SK-N-SH (cell line): ENCODE data around the gene CSF2RB. TPM values are rescaled to one million over a fixed set of nuclear protein-coding genes. Genes with fewer than 3 reads are reported as not detected.

Source experiments
- CTCF ChIA-PET: fragments of 300-600, 350-600 bp; formaldehyde crosslinking; extraction: SDS; loops from one replicate; lab custom pipeline; 2021; lab: Yijun Ruan, JAX
- POLR2A ChIA-PET: fragments of 350-600 bp; sonication (Branson Sonifier 250); formaldehyde crosslinking; extraction: SDS; loops from one replicate; lab custom pipeline; 2020; ENCODE audit warnings: antibody characterized with exemption, inconsistent platforms; lab: Yijun Ruan, JAX
- DNase-seq: peaks from one replicate; pipeline ENCODE4 v3.0.0; 2012
- H2AFZ ChIP-seq: fragments of 200-600 bp; sonication (generic); 2 replicates; pipeline ENCODE4 v1.8.1; 2016; ENCODE audit warnings: antibody characterized with exemption, mild to moderate bottlenecking, low read depth
- H3F3A ChIP-seq: fragments of 200-600 bp; sonication (generic); replicated peaks from 2 replicates; pipeline ENCODE3; 2016; ENCODE audit warnings: antibody characterized with exemption, mild to moderate bottlenecking; ENCODE audit not compliant: insufficient read depth
- H3K27ac ChIP-seq, 2 experiments: fragments of 200-500 bp in 1 of 2; fragments of 200-600 bp in 1 of 2; sonication (Bioruptor generic) in 1 of 2; sonication (generic), shearing (Covaris generic) in 1 of 2; 2 replicates each; pipeline versions ENCODE4 v1.5.1 to v1.6.1; 2014 to 2016; ENCODE audit warnings: low read depth in 2 of 2, inconsistent platforms in 1 of 2, low read length in 1 of 2, mild to moderate bottlenecking in 1 of 2, mixed read lengths in 1 of 2
- H3K27me3 ChIP-seq: fragments of 200-600 bp; sonication (generic), shearing (Covaris generic); 2 replicates; pipeline ENCODE4 v1.6.1; 2016; ENCODE audit warnings: mixed run types; ENCODE audit not compliant: insufficient read depth
- H3K36me3 ChIP-seq, 2 experiments: fragments of 200-500 bp in 1 of 2; fragments of 200-600 bp in 1 of 2; sonication (Bioruptor generic) in 1 of 2; sonication (generic) in 1 of 2; replicated peaks in 1 of 2; 2 replicates each; pipeline versions ENCODE3 to v1.5.1; 2014 to 2016; ENCODE audit warnings: low read length in 1 of 2, mild to moderate bottlenecking in 1 of 2; ENCODE audit not compliant: insufficient read depth in 2 of 2, control insufficient read depth in 1 of 2
- H3K4me1 ChIP-seq, 2 experiments: fragments of 200-500 bp in 1 of 2; fragments of 200-600 bp in 1 of 2; sonication (Bioruptor generic) in 1 of 2; sonication (generic), shearing (Covaris generic) in 1 of 2; 2 replicates each; pipeline versions ENCODE4 v1.5.1 to v1.6.1; 2014 to 2016; ENCODE audit warnings: low read depth in 1 of 2, low read length in 1 of 2, mixed run types in 1 of 2; ENCODE audit not compliant: insufficient read depth in 2 of 2, control insufficient read depth in 1 of 2
- H3K4me2 ChIP-seq: fragments of 200-600 bp; sonication (generic), shearing (Covaris generic); 2 replicates; pipeline ENCODE4 v1.6.1; 2017; ENCODE audit warnings: mixed run types
- H3K4me3 ChIP-seq, 2 experiments: fragments of 200-500 bp in 1 of 2; fragments of 200-600 bp in 1 of 2; sonication (Bioruptor generic) in 1 of 2; sonication (generic), shearing (Covaris generic) in 1 of 2; 2 replicates each; pipeline versions ENCODE4 v1.5.1 to v1.8.1; 2014 to 2016; ENCODE audit warnings: low read depth in 2 of 2, inconsistent platforms in 1 of 2, low read length in 1 of 2, mild to moderate bottlenecking in 1 of 2, mixed read lengths in 1 of 2, moderate library complexity in 1 of 2
- H3K79me2 ChIP-seq: fragments of 200-600 bp; sonication (generic); 2 replicates; pipeline ENCODE4 v1.8.1; 2017; ENCODE audit warnings: mild to moderate bottlenecking; ENCODE audit not compliant: insufficient read depth
- H3K9ac ChIP-seq: fragments of 200-600 bp; sonication (generic); 2 replicates; pipeline ENCODE4 v1.6.1; 2017; ENCODE audit warnings: mixed run types
- H3K9me2 ChIP-seq: fragments of 200-600 bp; sonication (generic); 2 replicates; pipeline ENCODE4 v1.6.1; 2017; ENCODE audit warnings: mixed run types
- H3K9me3 ChIP-seq: fragments of 200-600 bp; sonication (generic); 2 replicates; pipeline ENCODE4 v1.6.1; 2017; ENCODE audit warnings: mixed run types, mild to moderate bottlenecking, moderate library complexity
- H4K20me1 ChIP-seq: fragments of 200-600 bp; sonication (generic); 2 replicates; pipeline ENCODE4 v1.6.1; 2017; ENCODE audit warnings: mild to moderate bottlenecking, mixed run types; ENCODE audit not compliant: insufficient read depth
- EZH2phosphoT487 ChIP-seq: fragments of 200-600 bp; sonication (generic); IDR thresholded peaks from 2 replicates; pipeline ENCODE4 v1.6.1; 2017; ENCODE audit warnings: low read depth, mixed run types, mild to moderate bottlenecking, antibody characterized with exemption, moderate library complexity, borderline replicate concordance
- FOXJ3 ChIP-seq: sonication (generic); formaldehyde crosslinking; IDR thresholded peaks from 2 replicates; pipeline ENCODE4 v1.5.1; 2020; ENCODE audit warnings: mild to moderate bottlenecking, missing genetic modification reagents
- FOXM1 ChIP-seq: IDR thresholded peaks from 2 replicates; pipeline ENCODE4 v1.4.0; 2012; ENCODE audit warnings: low read depth, mild to moderate bottlenecking
- GABPA ChIP-seq: IDR thresholded peaks from 2 replicates; pipeline ENCODE4 v1.4.0; 2012; ENCODE audit warnings: low read depth, mild to moderate bottlenecking
- GATA2 ChIP-seq: sonication (generic); formaldehyde crosslinking; IDR thresholded peaks from 2 replicates; pipeline ENCODE4 v1.5.0; 2020; ENCODE audit warnings: mild to moderate bottlenecking, missing genetic modification reagents
- JUND ChIP-seq: IDR thresholded peaks from 2 replicates; pipeline ENCODE4 v1.4.0; 2012
- MEF2A ChIP-seq: IDR thresholded peaks from 2 replicates; pipeline ENCODE4 v1.4.0; 2012; ENCODE audit warnings: low read depth, borderline replicate concordance
- MXI1 ChIP-seq: IDR thresholded peaks from 2 replicates; pipeline ENCODE4 v1.6.1; 2012; ENCODE audit warnings: mild to moderate bottlenecking, low read depth, low read length, improper control_type of control experiment
- NFIC ChIP-seq: IDR thresholded peaks from 2 replicates; pipeline ENCODE4 v1.4.0; 2012; ENCODE audit warnings: borderline replicate concordance
- NRF1 ChIP-seq: IDR thresholded peaks from 2 replicates; pipeline ENCODE4 v1.6.1; 2012; ENCODE audit warnings: low read depth, mild to moderate bottlenecking, low read length
- POLR2AphosphoS5 ChIP-seq: IDR thresholded peaks from 2 replicates; pipeline ENCODE4 v1.6.1; 2012; ENCODE audit warnings: low read depth, low read length
- RCOR1 ChIP-seq: fragments of 150-350 bp; IDR thresholded peaks from 2 replicates; pipeline ENCODE4 v1.6.1; 2017; ENCODE audit warnings: antibody characterized with exemption, low read length
- RXRA ChIP-seq: IDR thresholded peaks from 2 replicates; pipeline ENCODE4 v1.4.0; 2012; ENCODE audit warnings: low read depth, mild to moderate bottlenecking, borderline replicate concordance
- TCF12 ChIP-seq: IDR thresholded peaks from 2 replicates; pipeline ENCODE4 v1.4.0; 2012
- TEAD4 ChIP-seq: IDR thresholded peaks from 2 replicates; pipeline ENCODE4 v1.4.0; 2012; ENCODE audit warnings: mild to moderate bottlenecking, borderline replicate concordance; ENCODE audit not compliant: insufficient read depth
- WGBS: methylation state at CpG from one replicate; pipeline ENCODE4 v1.1.6; 2017; ENCODE audit warnings: low lambda C conversion rate; 5-methylcytosine and 5-hydroxymethylcytosine counted together
- polyA plus RNA-seq, 3 experiments: library from polyadenylated mRNA; depleted of rRNA; stranded (reverse); fragments of >200 nt; gene quantifications; 2 replicates each; pipeline ENCODE4 v1.2.3, GENCODE V29; 2012
- TF ChIP-seq, protein P1 (sequence below): fragments of 150-350 bp; IDR thresholded peaks from 2 replicates; pipeline ENCODE4 v1.6.1; 2017; ENCODE audit warnings: antibody characterized with exemption, low read length, low read depth, borderline replicate concordance
- TF ChIP-seq, protein P2 (sequence below): fragments of 200-600 bp; sonication (generic); IDR thresholded peaks from 2 replicates; pipeline ENCODE4 v1.6.1; 2017; ENCODE audit warnings: antibody characterized with exemption, mild to moderate bottlenecking, moderate library complexity
- TF ChIP-seq, protein P3 (sequence below): IDR thresholded peaks from 2 replicates; pipeline ENCODE4 v1.6.1; 2012; ENCODE audit warnings: mild to moderate bottlenecking, low read depth, low read length, moderate library complexity
- TF ChIP-seq, protein P4 (sequence below): IDR thresholded peaks from 2 replicates; pipeline ENCODE4 v1.4.0; 2012; ENCODE audit warnings: low read depth, borderline replicate concordance

CSF2RB gene
- polyA plus RNA-seq, 1 of the 3 experiments (the other 2 are of a cell fraction), result not detected

DNA sequence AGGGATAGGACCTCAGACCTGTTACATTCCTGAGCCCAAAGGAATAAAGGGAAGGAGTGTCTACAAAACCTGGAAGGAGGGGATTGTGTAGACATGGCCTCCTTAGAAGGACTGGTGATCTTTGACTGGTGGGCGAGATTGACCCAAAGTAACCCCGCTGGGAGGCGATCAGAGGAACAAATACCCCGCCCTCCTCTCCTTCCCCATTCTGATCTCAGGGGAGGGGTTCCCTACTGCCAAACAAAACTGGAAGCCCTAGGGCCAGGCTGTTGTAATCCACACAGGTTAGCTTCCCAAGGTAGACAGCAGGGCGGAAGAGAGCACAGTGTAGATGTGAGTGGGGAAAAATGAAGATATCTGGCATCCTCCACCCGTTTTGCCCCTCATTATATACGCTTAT is 28.0 kb upstream of the CSF2RB start:
- no peak overlapping the region for H3K4me2 ChIP-seq

More for the DNA sequence above, 28.0 kb upstream of the CSF2RB start:
- no peaks in the 10 kb centered on the region for H3K9me3 ChIP-seq
- H2AFZ ChIP-seq, result no peak overlapping the region
- H3K79me2 ChIP-seq, result no peaks in the 10 kb centered on the region
- no peak for DNase-seq
- no peak overlapping the region for H3K9ac ChIP-seq
- ChIA-PET CTCF (interaction anchor here (5.2 kb wide), 1 partner anchor 29 kb away, joined by 23 read pairs; no protein-coding TSS in a partner anchor), POLR2A (no interaction called here)
- TF ChIP-seq, protein P1, sequence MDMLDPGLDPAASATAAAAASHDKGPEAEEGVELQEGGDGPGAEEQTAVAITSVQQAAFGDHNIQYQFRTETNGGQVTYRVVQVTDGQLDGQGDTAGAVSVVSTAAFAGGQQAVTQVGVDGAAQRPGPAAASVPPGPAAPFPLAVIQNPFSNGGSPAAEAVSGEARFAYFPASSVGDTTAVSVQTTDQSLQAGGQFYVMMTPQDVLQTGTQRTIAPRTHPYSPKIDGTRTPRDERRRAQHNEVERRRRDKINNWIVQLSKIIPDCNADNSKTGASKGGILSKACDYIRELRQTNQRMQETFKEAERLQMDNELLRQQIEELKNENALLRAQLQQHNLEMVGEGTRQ, result no peak
- TF ChIP-seq TEAD4 (no peak), GABPA (no peak), EZH2phosphoT487 (no peak), TCF12 (no peak), JUND (no peak), GATA2 (no peak), POLR2AphosphoS5 (no peak), NRF1 (no peak), NFIC (no peak), MXI1 (no peak), RCOR1 (no peak), FOXM1 (no peak), FOXJ3 (CRISPR knock-in tag) (no peak), RXRA (no peak), MEF2A (no peak)
- TF ChIP-seq, protein P2, sequence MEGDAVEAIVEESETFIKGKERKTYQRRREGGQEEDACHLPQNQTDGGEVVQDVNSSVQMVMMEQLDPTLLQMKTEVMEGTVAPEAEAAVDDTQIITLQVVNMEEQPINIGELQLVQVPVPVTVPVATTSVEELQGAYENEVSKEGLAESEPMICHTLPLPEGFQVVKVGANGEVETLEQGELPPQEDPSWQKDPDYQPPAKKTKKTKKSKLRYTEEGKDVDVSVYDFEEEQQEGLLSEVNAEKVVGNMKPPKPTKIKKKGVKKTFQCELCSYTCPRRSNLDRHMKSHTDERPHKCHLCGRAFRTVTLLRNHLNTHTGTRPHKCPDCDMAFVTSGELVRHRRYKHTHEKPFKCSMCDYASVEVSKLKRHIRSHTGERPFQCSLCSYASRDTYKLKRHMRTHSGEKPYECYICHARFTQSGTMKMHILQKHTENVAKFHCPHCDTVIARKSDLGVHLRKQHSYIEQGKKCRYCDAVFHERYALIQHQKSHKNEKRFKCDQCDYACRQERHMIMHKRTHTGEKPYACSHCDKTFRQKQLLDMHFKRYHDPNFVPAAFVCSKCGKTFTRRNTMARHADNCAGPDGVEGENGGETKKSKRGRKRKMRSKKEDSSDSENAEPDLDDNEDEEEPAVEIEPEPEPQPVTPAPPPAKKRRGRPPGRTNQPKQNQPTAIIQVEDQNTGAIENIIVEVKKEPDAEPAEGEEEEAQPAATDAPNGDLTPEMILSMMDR, result no peak
- TF ChIP-seq, protein P3, sequence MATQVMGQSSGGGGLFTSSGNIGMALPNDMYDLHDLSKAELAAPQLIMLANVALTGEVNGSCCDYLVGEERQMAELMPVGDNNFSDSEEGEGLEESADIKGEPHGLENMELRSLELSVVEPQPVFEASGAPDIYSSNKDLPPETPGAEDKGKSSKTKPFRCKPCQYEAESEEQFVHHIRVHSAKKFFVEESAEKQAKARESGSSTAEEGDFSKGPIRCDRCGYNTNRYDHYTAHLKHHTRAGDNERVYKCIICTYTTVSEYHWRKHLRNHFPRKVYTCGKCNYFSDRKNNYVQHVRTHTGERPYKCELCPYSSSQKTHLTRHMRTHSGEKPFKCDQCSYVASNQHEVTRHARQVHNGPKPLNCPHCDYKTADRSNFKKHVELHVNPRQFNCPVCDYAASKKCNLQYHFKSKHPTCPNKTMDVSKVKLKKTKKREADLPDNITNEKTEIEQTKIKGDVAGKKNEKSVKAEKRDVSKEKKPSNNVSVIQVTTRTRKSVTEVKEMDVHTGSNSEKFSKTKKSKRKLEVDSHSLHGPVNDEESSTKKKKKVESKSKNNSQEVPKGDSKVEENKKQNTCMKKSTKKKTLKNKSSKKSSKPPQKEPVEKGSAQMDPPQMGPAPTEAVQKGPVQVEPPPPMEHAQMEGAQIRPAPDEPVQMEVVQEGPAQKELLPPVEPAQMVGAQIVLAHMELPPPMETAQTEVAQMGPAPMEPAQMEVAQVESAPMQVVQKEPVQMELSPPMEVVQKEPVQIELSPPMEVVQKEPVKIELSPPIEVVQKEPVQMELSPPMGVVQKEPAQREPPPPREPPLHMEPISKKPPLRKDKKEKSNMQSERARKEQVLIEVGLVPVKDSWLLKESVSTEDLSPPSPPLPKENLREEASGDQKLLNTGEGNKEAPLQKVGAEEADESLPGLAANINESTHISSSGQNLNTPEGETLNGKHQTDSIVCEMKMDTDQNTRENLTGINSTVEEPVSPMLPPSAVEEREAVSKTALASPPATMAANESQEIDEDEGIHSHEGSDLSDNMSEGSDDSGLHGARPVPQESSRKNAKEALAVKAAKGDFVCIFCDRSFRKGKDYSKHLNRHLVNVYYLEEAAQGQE, result no peak
- TF ChIP-seq, protein P4, sequence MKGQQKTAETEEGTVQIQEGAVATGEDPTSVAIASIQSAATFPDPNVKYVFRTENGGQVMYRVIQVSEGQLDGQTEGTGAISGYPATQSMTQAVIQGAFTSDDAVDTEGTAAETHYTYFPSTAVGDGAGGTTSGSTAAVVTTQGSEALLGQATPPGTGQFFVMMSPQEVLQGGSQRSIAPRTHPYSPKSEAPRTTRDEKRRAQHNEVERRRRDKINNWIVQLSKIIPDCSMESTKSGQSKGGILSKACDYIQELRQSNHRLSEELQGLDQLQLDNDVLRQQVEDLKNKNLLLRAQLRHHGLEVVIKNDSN, result no peak
- no peaks in the 10 kb centered on the region for H3K36me3 ChIP-seq
- H3K9me2 ChIP-seq, result no peaks in the 10 kb centered on the region
- H3K27ac ChIP-seq, result no peak overlapping the region
- H3K27me3 ChIP-seq, result no peaks in the 10 kb centered on the region
- no peaks in the 10 kb centered on the region for H3F3A ChIP-seq
- WGBS, result 56% methylated on average over 7 of the region's 7 CpGs
- H3K4me1 ChIP-seq, result no peaks in the 10 kb centered on the region
- no peak overlapping the region for H3K4me3 ChIP-seq
- no peaks in the 10 kb centered on the region for H4K20me1 ChIP-seq
